NCI-H446 treated with DMSO at 0.1 percent for 48 hours (cell line): ENCODE data around the gene MALRD1.

ENCODE experiments used
- DNase-seq: peaks from one replicate; lab custom pipeline; 2025; lab: John Stamatoyannopoulos, UW

The MALRD1 gene

GRCh38 chr10:19578571-19578970, 530.0 kb downstream of the MALRD1 start:
- DNase-seq, result no peak

- no peak for DNase-seq
These were observed 531.4 kb downstream of the MALRD1 start for GRCh38 chr10:19579761-19580545.

DNA sequence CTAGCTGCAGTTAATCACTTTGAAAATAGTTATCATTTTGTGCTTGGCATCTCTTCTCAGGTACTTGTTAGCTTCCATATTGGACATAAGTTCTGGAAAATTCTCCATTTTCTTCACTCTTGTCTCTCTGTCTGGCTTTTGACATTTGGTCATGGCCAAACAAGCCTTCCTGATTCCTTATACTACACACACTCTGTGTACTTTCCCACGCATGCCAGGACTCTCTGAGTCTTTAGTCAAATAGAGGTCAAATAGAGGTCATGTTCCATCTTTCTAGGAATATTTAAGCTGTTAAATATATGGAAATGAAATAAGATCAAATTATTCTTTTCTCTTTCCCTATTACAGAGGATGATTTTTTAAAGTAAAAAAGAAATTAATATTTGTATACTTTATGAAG, 532.1 kb downstream of the MALRD1 start:
- no peak for DNase-seq

- DNase-seq, result no peak
These were observed 540.0 kb downstream of the MALRD1 start for GRCh38 chr10:19588608-19589007.

DNA sequence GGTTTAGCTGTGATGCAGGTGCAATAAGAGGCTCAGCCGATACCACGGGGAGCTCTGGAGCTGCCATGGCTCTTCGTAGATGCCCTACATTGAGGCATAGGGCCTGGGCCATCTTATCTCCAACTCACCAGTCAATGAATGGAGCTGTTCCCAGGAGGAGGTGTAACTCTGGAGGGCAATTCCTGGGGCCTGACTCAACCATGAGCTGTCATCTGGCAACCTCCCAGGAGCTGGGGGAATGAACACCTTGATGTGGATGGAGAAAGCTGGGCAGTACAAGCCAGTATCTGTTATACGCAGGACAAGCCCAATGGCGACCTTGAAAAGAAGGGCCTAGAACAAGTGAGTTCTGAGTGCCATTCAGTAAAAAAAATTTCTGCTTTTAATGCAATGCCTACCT, 543.7 kb downstream of the MALRD1 start:
- DNase-seq, result no peak

- DNase-seq, result no peak
These were observed 546.7 kb downstream of the MALRD1 start for GRCh38 chr10:19595212-19595845.

GRCh38 chr10:19605806-19606205, 557.2 kb downstream of the MALRD1 start:
- DNase-seq, result no peak

GRCh38 chr10:19606968-19607367, 558.4 kb downstream of the MALRD1 start:
- no peak for DNase-seq

DNA sequence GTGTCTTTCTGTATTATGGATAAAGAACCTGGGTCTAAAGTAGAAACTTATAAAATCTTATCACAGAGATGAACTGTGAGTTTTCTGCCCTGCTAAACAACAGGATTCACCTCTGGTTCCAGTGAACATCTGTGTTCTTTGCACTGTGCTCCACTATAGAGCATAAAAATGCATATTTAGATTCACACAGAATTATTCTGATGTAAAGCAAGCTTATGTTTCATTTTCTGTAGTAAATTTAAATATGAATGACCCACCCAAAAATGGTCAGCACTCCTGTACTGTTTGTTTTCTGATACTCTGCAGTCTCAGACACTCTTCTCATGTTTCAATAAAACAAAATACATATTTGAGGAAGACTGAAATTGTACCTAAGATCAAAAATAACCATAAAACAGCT, 563.2 kb downstream of the MALRD1 start:
- DNase-seq, result no peak

GRCh38 chr10:19616966-19617365, 568.4 kb downstream of the MALRD1 start:
- DNase-seq, result no peak

DNA sequence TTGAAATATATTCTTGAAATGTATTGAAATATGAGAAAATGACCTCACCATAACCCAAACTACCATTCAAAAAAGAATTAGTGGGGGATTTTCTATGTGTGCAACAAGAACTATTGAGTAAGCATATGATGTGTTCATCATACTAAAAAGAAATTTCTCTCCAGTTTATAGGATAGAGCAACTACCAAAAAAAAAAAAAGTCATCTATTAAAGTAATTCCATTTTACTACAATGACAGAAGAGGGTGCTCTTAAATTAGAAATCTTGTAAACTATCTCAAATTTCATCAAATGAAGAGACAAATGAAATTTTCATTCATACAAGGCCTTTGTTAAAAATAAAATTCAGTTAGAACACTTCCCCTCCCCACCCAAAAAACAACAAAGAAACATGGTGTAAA, 572.2 kb downstream of the MALRD1 start:
- no peak for DNase-seq

DNA sequence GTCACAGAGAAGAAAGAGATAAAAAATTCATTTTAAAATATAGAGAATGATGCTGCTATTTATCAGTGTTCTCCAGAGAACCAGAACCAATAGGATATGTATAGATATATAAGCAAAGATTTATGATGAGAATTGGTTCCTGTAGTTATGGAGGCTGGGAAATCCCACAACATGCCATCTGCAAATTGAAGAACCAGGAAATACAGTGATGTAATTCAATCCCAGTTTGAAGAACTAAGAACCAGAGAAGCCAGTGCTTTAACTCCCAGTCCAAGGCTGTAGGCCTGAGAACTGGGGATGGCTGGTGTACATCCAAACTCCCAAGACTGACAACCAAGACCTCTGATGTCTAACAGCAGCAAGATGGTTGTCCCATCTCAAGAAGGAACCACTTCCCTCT, 574.7 kb downstream of the MALRD1 start:
- no peak for DNase-seq

GRCh38 chr10:19626156-19626555, 577.6 kb downstream of the MALRD1 start:
- peak; percentile 8 for DNase-seq

- DNase-seq, result no peak
These were observed 580.4 kb downstream of the MALRD1 start for GRCh38 chr10:19628767-19629560.

DNA sequence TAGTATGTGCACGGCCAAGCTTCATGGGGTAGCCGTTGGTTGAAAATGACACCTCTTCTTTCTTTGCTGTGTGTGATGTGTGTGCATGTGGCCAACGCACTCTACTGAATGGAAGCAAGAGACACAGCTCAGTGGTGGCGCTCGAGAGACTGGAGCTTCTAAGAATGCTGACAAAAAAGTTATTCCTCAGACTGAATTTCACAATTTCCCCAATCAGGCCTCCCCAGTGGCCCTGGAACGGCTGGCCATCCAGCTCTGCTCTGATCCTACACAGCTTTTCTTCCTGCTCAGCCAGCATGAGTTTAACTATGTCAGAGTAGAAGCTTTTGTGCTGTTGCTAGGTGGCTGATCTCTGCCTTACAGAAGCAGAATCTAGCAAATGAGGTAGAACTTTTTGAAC, 581.0 kb downstream of the MALRD1 start:
- no peak for DNase-seq

- no peak for DNase-seq
These were observed 585.6 kb downstream of the MALRD1 start for GRCh38 chr10:19634163-19634562.

- no peak for DNase-seq
These were observed 589.7 kb downstream of the MALRD1 start for GRCh38 chr10:19638182-19638895.

DNA sequence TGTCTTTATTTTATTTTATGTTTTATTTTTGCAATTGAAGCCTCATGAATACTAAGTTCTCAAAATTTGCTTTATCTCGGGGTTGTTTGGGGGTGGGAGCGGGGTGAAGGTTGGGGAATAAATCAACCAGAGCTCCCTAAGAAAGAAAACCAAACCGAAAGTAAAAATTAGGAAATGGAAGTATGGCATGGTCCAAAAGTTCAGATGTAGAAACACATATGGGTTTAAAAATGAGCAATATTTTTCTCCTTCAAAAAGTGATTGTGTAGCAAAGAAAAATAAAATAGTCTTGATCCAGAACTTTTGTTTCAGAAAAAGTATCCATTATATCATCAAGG, 590.3 kb downstream of the MALRD1 start:
- DNase-seq, result no peak

- no peak for DNase-seq
These were observed 592.1 kb downstream of the MALRD1 start for GRCh38 chr10:19640566-19641263.

GRCh38 chr10:19651549-19651948, 602.9 kb downstream of the MALRD1 start:
- DNase-seq, result no peak

- no peak for DNase-seq
These were observed 604.1 kb downstream of the MALRD1 start for GRCh38 chr10:19652750-19653149.

- no peak for DNase-seq
These were observed 605.3 kb downstream of the MALRD1 start for GRCh38 chr10:19653931-19654330.
